Keratinocyte (primary cell): Measurements from ENCODE around the gene MYO7B. TPM values are rescaled to one million over a fixed set of nuclear protein-coding genes. Genes with fewer than 3 reads are reported as not detected.

Experiments
- DNase-seq: peaks from one replicate; pipeline ENCODE4 v3.0.0-alpha.2; 2011; ENCODE audit warnings: low read depth, missing footprints, low spot score
- FAIRE-seq: peaks from 2 replicates; lab custom pipeline; 2011; peaks lifted over from hg19 to GRCh38; lab: Jason Lieb, UNC
- H2AFZ ChIP-seq: 2 replicates; pipeline ENCODE4 v1.6.0; 2012; ENCODE audit warnings: low read length, control low read depth, inconsistent platforms; ENCODE audit not compliant: control insufficient read depth
- H3K27ac ChIP-seq: 2 replicates; pipeline ENCODE4 v1.5.1; 2011; ENCODE audit warnings: low read length; ENCODE audit not compliant: control insufficient read depth, insufficient read depth
- H3K27me3 ChIP-seq: 3 replicates; pipeline ENCODE4 v1.6.0; 2011; ENCODE audit warnings: low read length; ENCODE audit not compliant: control insufficient read depth, insufficient read depth; ENCODE audit errors: extremely low read depth
- H3K36me3 ChIP-seq, 2 experiments: 2 replicates in 1 of 2; 3 replicates in 1 of 2; pipeline ENCODE4 v1.5.1; 2011; ENCODE audit warnings: low read length in 2 of 2, mild to moderate bottlenecking in 1 of 2; ENCODE audit not compliant: control insufficient read depth in 2 of 2, insufficient read depth in 2 of 2; ENCODE audit errors: extremely low read depth in 1 of 2
- H3K4me1 ChIP-seq: 3 replicates; pipeline ENCODE4 v1.5.1; 2011; ENCODE audit warnings: low read length; ENCODE audit not compliant: control insufficient read depth, insufficient read depth; ENCODE audit errors: extremely low read depth
- H3K4me2 ChIP-seq: 3 replicates; pipeline ENCODE4 v1.6.0; 2011; ENCODE audit warnings: low read depth, low read length; ENCODE audit not compliant: control insufficient read depth, insufficient read depth; ENCODE audit errors: extremely low read depth
- H3K4me3 ChIP-seq, 3 experiments: fragments of 200-600 bp in 1 of 3; sonication (generic) in 1 of 3; 2 replicates in 2 of 3; 3 replicates in 1 of 3; pipeline ENCODE4 v1.5.1; 2011 to 2016; ENCODE audit warnings: low read length in 3 of 3, mild to moderate bottlenecking in 3 of 3, control low read depth in 2 of 3, inconsistent platforms in 1 of 3, low read depth in 1 of 3, mixed read lengths in 1 of 3, mixed run types in 1 of 3, moderate library complexity in 1 of 3; ENCODE audit not compliant: control insufficient read depth in 2 of 3, insufficient read depth in 2 of 3; ENCODE audit errors: extremely low read depth in 1 of 3
- H3K79me2 ChIP-seq: 2 replicates; pipeline ENCODE4 v1.6.0; 2012; ENCODE audit warnings: low read length; ENCODE audit not compliant: control insufficient read depth, insufficient read depth
- H3K9ac ChIP-seq: 3 replicates; pipeline ENCODE4 v1.6.0; 2011; ENCODE audit warnings: low read length; ENCODE audit not compliant: control insufficient read depth, insufficient read depth; ENCODE audit errors: extremely low read depth
- H3K9me1 ChIP-seq: 3 replicates; pipeline ENCODE4 v1.6.0; 2011; ENCODE audit warnings: low read length; ENCODE audit not compliant: control insufficient read depth, insufficient read depth; ENCODE audit errors: extremely low read depth
- H3K9me3 ChIP-seq: 2 replicates; pipeline ENCODE4 v1.5.1; 2012; ENCODE audit warnings: low read depth, low read length; ENCODE audit not compliant: control insufficient read depth
- H4K20me1 ChIP-seq: 3 replicates; pipeline ENCODE4 v1.6.0; 2011; ENCODE audit warnings: low read length; ENCODE audit not compliant: control insufficient read depth, insufficient read depth; ENCODE audit errors: extremely low read depth
- CTCF ChIP-seq, 3 experiments: IDR thresholded peaks in 1 of 3; conservative IDR thresholded peaks in 1 of 3; optimal IDR thresholded peaks in 1 of 3; 2 replicates in 2 of 3; 3 replicates in 1 of 3; pipeline versions ENCODE3 to v1.5.1; 2011; ENCODE audit warnings: low read length in 3 of 3, mild to moderate bottlenecking in 3 of 3, moderate library complexity in 2 of 3, control low read depth in 1 of 3, inconsistent platforms in 1 of 3; ENCODE audit not compliant: insufficient read depth in 2 of 3; ENCODE audit errors: extremely low read depth in 1 of 3
- EZH2 ChIP-seq: IDR thresholded peaks from one replicate; pipeline ENCODE4 v1.6.1; 2012; ENCODE audit warnings: inconsistent platforms, mild to moderate bottlenecking, low read length, moderate library complexity
- dilution Hi-C: fragments of 300-500 bp; cut with MboI; formaldehyde crosslinking; loops from one replicate; pipeline ENCODE4 v1.7.0; 2020; ENCODE audit warnings: low sequenced_read_pairs; ENCODE audit not compliant: extremely low pct_ligation_motif_present
- polyA plus RNA-seq, 5 experiments: library from polyadenylated mRNA; depleted of rRNA in 3 of 5; stranded (reverse) in 3 of 5; stranded (forward) in 1 of 5; unstranded in 1 of 5; fragments of >200 nt; gene quantifications; 1 replicate in 1 of 5; 2 replicates in 3 of 5; 3 replicates in 1 of 5; pipeline versions ENCODE4 v1.2.1 to v1.2.3, GENCODE V29; 2011 to 2012; ENCODE audit warnings: missing spikeins in 2 of 5, low read depth in 1 of 5, low replicate concordance in 1 of 5

The MYO7B gene
- polyA plus RNA-seq, 1 donor (not counting 4 experiments of a cell fraction or from before 2014, with no cell fraction given) = not detected

DNA sequence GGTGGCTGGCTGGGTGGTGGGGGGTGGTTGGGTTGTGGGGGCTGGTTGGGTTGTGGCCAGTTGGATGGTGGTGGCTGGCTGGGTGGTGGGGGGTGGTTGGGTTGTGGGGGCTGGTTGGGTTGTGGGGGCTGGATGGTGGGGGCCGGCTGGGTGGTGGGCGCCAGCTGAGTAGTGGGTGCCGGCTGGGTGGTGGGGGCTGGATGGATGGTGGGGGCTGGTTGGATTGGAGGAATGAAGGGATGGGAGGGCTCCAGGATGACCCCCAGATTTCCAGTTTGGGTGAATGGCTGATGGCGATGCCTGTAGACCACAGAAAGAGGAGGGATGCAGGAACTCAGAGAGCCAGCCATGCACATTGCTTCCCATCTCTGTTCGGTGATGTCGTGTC is 83.7 kb downstream of the MYO7B start:
- H3K4me3 ChIP-seq = no peak overlapping the region
- no peaks in the 10 kb centered on the region for H4K20me1 ChIP-seq
- no peak overlapping the region for H2AFZ ChIP-seq
- peaks cover 7% of the 10 kb centered on the region for H3K4me1 ChIP-seq
- H3K27ac ChIP-seq = no peak overlapping the region
- no peaks in the 10 kb centered on the region for H3K9me3 ChIP-seq
- FAIRE-seq (no peak), DNase-seq (no peak)
- no peak overlapping the region for H3K4me2 ChIP-seq
- H3K27me3 ChIP-seq = peaks cover 7% of the 10 kb centered on the region
- dilution Hi-C loops = no loop called here
- TF ChIP-seq CTCF (optimal IDR thresholded peaks at IDR 0.05 in 1 of 3, IDR thresholded peaks at IDR 0.05 in 1 of 3, conservative IDR thresholded peaks at IDR 0.05 in 1 of 3; ENCODE audit: extremely low read depth in 1 of 3, insufficient read depth in 2 of 3, low read length in 3 of 3) (no peak), EZH2 (no peak)
- no peaks in the 10 kb centered on the region for H3K36me3 ChIP-seq
- no peak overlapping the region for H3K9ac ChIP-seq
- no peaks in the 10 kb centered on the region for H3K79me2 ChIP-seq
- no peaks in the 10 kb centered on the region for H3K9me1 ChIP-seq

- Histone ChIP-seq H3K4me2 (no peak overlapping the region), H3K27me3 (peaks cover 7% of the 10 kb centered on the region), H3K9me3 (no peaks in the 10 kb centered on the region), H3K9me1 (no peaks in the 10 kb centered on the region), H3K4me3 (no peak overlapping the region), H3K4me1 (peaks cover 5% of the 10 kb centered on the region), H3K27ac (no peak overlapping the region), H3K36me3 (no peaks in the 10 kb centered on the region), H3K9ac (no peak overlapping the region), H2AFZ (no peak overlapping the region), H4K20me1 (no peaks in the 10 kb centered on the region), H3K79me2 (no peaks in the 10 kb centered on the region)
- dilution Hi-C loops = no loop called here
- FAIRE-seq (no peak), DNase-seq (no peak)
- TF ChIP-seq CTCF (optimal IDR thresholded peaks at IDR 0.05 in 1 of 3, IDR thresholded peaks at IDR 0.05 in 1 of 3, conservative IDR thresholded peaks at IDR 0.05 in 1 of 3; ENCODE audit: extremely low read depth in 1 of 3, insufficient read depth in 2 of 3, low read length in 3 of 3) = no peak
- no peak for TF ChIP-seq EZH2
These were observed 84.6 kb downstream of the MYO7B start for GRCh38 chr2:127619877-127620705.
